Measurements from ENCODE around the gene HMOX2.
A peak's percentile ranks its signal among the peaks of the same experiment; 100 is the strongest.

HMOX2 gene

DNA sequence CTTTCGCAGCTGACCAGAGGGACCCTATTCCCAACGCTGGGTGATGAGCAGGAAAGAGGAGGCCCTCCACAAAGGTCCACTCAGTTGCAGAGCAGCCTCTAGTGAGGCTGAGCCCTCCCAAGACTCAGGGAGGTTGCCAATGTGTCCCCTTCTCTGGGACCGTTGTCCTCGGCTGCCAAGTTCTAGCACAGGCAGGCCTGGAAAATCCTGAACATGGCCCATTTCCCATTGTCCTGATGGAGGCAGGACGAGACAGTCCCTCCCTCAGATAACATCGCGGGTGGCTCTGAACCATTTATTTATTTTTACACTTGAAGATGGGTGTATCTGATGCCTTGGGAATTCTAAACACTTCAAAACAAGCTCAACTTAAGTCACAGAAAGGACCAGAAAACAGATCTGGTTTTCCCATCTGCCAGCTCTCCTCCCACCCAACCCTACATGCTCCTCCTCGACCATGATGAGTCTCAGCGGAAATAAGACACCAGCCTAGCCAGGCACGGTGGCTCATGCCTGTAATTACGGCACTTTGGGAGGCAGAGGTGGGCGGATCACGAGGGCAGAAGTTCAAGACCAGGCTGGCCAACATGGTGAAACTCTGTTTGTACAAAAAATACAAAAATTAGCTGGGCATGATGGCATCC is 49.6 kb downstream of the HMOX2 start:
- no peak for DNase-seq

DNA sequence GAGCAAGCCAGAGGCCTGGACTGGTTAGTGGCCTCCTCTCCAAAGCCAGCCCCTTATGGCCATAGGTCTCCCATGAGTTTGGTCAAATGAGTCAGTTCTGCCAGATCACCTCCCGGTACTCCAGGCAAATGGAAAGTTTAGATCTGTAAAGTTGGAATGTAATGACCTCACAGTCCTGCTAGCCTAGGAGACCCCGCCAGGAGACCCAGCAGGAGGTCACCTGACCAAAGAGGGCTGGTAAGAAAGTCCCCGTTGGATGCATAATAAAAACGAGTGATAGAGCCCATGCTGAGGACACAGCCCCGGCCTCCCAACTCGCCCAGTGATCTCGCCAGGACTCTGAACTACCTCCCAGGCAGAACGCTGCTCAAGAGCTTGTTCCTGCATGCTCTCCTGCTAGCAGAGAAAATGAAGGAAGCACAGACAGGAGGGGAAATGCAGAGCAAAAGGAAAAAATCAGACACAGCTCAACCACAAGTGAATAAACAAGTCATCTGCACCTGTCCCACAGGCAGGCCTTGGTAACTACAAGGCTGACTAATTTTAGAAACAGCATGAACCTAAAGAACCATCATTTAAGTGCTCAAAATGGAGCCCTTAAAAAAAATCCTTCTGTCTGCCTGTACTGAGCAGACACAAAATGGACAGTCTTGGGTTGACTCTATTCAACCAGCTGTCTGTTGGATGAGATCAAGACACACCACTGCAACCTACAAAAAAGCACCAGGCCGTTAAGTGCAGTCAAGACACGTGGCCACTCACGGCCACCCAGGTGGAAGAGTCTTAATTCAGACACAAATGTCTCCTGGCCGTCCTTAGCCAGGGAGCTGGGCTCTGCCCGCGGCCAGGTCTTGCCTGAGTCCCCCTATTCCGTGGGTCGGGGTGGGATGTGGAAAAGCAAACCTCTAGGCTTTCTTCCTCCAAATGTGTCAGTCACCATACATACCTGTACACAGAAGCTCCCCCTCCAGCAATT is 53.2 kb downstream of the HMOX2 start:
- peak; percentile 65 for DNase-seq

DNA sequence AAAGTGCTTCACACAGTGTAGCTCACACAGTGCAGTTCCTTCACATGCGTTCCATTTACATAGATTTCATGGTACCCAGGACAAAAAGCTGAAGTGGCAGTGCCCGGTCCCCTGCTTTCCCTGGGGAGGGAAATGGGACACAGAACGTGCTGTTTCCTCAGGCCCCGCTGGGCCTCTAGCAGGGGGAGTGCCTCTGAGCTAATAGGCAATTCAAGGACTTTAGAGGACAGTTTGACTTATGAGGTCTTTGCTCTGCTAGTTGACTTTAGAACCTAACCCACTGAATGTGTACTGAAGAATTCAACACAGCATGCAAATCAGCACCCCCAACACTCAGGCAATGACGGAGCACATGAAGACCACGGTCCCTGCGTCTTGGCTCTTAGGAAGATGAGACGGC is 55.6 kb downstream of the HMOX2 start:
- DNase-seq = no peak

DNA sequence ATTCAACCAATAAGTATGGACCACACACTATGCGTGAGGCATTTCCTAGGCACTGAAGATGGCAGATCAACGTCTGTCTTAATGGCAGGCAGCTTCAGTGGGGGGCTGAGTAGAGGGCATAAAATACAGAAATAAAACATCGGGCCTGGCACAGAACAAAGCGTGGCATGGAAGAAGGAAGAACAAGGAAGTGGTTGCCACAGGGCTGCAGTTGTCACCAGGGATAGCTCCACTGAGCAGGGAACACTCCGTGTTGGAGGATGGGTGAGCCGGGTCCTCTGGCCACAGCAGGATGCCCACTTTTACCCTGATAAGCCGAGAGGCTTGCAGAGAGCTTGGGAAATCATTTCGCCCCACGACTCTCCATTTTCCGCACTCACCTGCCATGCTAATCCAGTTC is 56.0 kb downstream of the HMOX2 start:
- no peak for DNase-seq

DNA sequence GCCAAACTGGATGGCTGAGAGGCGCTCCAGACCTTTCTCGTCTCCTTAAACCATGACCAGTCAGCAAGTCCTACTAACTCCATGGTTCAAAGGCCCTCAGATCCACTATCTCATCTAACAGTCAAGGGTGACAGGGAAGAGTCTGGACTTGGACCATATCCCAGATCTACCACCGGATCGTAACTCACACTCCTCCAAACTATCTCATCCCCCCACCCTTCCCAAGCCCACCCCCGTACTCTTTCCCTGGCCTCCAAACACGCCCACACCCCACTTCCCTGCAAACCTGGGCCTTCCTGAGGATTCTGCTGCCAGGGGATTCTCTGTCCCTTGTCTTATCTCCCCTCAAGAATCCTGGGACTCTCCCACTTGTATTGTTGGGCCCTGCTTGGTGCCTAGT is 57.3 kb downstream of the HMOX2 start:
- no peak for DNase-seq

DNA sequence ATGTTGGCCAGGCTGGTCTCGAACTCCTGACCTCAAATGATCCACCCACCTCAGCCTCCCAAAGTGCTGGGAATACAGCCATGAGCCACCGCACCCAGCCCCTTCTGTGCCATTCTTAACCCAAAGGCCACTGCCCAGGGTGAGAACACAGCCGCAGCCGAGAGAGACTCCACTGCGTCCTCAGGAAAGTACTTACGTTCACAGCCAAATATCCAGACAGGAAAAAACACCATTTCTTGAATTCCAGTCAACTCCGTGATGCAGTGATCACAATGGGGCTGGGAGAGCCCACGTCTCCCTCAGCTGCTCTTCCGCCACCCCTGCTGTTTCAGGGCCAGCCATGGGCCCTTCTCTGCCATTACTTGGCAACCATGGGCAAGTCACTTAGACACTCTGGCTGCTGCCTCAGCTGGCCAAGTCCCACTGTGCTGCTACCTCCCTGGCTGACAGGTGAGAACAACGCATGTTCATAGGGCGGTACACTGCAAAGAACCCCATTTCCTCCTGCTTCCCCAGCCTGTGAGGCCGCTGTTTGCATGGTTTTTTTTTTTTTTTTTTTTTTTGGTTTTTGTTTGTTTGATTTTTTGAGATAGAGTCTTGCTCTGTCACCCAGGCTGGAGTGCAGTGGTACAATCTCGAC is 58.1 kb downstream of the HMOX2 start:
- no peak for DNase-seq

DNA sequence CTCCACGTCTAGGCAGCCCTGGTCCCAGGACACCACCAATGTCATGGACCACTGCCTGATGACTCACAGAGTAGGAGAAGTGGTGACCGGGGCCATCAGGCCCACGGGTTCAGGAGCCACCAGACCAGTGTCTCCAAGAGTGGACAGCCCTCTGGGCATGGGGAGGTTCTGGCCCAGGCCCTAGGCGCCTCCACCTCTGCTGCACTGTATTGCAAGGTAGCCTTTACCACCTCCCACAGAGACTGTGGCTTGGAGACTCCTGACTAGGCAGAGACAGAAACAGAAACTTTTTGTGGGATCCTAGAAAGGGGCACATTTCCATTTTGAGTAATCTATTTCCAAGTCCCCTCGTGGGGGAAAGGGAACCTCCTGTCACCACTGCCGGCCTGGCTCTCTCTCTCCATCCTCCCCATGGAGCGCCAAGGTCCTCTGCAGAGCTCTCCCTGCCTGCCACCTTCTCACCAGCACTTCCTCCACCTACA is 59.5 kb downstream of the HMOX2 start:
- DNase-seq = no peak

DNA sequence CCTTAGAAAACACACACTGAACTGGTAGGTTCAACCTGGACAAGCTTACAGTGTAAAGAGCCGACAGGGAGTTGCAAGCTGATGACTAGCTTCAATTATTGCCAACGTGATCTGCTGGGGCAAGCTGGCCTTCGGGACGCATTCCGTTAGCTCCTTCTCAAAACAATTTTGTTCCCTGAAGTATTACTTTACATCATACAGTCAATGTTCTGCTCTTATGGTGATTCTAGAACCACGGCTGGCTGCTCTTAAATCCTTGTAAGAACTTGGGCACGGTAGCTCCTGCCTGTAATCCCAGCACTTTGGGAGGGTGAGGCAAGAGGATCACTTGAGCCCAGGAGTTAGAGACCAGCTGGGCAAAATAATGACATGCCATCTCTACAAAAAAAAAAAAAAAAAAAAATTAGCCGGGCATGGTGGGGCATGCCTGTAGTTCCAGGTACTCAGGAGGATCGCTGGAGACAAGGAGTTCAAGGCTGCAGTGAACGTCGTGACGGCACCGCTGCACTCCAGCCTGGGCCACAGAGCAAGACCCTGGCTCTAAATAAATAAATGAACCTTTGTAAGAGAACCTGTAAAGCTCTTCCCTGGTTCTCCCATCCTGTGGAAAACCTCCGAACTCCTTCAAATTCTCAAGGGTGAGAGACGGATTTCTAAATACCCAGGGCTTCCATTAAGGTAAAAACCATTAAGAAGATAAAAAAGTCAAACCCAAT is 60.4 kb downstream of the HMOX2 start:
- DNase-seq = no peak

DNA sequence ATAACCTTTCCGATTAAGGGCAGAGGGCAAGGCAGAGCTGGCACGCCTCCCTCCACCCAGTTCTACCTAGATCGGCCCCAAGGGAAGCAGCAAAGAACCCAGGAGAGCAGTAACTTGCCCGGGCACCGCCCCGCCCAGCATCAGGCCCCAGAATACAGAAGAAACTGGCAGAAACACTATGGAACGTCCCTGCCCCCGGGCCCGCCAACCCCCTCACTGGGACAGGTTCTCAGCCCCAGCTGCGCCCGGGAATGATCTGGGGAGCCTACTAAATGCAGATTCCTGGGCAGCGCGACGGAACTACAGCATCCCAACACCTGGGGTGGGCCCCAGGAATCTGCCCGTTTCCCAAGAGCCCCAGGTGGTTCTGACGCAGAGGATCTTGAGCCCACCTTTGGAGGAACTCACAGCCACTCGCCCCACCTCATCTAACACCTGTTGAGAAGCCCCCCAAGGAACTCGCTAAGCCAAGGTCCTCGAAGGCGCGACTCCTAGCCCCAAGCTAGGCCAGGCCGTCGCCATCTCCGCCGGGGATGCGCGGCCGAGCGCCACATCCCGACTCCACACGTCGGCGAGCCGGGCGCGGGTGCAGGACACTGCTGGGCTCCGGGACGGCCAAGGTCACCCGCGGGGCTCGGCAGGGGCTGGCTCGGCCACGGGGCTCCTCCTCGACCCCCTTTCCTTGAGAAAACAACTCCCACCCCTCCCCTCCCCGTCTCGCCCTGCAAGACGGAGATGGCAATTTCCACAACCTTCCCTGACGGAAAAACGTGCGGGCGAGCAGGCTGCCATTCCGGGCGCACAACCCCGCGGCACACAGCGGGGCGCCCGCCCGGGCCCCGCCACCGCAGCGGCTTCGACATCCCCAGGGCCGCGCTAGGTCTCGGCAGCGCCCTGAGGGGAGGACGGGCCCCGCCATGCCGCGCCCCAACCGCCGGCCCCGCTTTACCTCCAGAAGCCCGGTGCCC is 61.5 kb downstream of the HMOX2 start:
- no peak for DNase-seq

DNA sequence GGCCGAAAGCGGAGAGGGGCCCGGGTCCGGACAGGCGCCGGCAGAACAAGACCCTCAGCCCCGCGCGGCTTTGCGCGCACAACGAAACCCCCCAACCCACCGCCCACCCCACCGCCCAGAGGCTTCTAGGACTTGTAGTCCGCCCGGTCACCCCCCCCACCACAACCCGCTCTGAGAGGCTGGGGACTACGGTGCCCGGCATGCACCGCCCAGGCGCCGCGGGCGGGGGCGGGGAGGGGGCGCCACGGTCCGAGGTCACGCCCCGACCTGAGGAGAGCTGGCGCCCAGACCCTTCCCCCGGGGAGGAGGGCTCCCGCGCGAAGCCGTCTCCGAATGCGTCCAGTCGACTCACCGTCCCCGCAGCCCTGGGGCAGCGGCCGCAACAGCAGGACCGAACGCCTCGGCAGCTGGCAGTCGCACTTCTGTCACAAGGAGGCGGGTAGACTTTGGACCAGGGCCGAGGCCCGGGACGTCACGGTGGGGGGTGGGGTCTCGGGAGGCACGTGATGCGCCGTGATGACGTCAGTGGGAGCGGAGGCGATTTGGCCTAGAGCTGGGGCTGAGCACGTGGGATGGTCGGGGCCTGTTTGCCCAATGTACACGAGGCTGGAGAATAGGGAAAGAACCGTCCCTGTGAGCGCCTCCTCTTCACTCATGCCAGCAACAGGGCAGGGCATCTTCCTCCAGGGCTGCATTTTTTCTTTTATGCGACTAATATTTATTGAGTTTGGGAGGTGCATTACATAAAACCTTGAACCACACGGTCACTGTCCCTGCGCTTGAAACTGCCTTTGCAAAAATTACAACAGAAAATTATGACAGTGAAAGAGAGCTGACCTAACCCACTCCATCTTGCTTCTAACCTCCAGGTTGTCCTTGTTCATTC is 62.4 kb downstream of the HMOX2 start, which contains the start of gene CDIP1:
Gene CDIP1, minus strand, starts transcription at position 424 of the 886 bp plus-strand sequence. CDS start 24,643 bp downstream, outside the sequence.
- peak; percentile 52 for DNase-seq

DNA sequence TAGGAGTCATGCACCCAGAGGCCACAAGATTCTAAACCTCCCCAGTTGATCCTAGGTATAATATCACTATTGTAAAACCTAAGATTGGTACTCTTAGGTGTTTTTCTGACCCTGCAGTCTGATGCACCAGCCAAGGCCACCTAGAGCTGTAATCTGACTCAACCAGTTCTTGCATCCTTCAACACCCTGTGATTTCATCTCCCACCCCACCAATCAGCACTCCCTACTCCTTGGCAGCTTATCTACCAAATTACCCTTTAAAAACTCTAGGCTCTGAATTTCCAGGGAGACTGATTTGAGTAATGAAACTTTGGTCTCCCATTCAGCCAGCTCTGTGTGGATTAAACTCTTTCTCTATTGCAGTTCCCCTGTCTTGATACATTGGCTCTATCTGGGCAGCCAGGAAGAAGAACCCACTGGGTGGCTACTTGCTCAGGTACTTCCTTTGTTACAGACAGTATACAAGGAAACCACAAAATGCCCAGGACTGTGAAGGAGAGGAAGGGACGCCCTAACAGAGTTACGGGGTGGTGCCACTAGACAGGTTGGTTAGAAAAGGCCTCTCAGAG is 63.6 kb downstream of the HMOX2 start:
- no peak for DNase-seq

DNA sequence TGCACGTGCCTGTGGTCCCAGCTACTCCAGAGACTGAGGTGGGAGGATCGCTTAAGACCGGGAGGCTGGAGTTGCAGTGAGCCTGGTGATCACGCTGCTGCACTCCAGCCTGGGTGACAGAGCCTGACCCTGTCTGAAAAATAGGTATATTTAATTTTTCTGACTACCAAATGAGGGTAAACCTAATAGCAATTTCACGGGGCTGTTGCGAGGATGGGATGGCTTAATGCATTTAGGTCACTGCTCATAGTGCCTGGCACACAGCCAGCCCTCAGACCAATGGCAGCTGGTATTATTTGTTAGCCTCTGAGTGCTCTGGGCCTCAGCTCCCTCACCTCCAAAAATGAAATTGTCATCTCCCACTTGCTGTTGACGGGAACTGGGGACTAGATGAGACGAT is 68.3 kb downstream of the HMOX2 start:
- no peak for DNase-seq

DNA sequence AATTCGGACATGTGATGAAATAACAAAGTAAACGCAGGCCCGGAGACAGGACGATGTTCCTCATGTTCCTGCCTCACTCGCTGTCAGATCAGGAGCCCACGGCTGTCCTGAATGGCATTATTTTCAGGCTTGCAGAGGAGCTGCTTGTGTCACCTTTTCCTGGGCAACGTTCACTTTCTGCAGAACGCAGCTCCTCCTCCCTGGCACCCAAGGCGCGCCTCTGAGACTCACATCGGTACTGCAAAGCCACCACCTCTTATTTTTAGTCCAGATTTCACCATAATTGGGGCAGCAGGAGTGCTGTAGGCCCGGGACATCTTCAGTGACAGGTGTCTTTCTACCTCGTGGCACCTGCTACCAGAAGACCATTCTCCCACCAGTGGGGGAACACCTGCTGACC is 71.9 kb downstream of the HMOX2 start:
- no peak for DNase-seq

DNA sequence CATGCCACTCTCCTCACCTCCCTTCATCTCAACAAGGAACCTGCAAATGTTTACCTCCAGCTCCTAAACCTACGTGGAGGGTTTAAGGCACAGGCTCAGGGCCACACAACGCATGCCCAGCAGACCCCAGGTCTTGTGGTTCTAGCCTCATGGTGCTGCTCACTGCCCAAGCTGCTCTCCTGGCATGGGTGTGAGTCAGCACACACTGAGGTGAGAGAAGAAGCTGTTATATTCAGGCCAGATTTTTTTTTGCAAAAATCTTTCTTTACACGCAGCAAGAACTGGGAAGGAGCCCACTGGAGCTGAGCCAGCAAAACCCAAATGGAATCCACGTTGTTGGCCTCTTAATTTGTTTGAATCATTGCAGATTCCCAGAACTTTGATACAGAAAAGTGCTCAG is 74.4 kb downstream of the HMOX2 start:
- DNase-seq = no peak

DNA sequence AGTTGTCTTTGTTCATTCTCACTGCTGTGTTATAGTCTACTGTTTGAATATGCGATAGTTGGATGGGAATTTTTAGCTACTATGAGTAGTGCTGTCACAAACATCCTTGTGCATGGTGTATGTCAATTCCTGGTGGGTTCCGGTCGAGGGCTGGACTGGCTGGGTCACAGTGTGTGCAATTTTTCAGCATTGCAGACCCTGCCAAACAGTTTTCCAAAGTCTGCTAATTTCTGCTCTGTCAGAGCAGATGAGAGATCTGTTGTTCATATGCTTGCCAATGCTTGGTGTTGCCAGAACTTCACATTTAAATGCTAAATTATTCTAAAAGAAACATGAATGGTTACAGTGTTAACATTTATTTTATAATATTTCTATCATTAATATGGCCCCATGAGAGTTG is 76.3 kb downstream of the HMOX2 start:
- no peak for DNase-seq

DNA sequence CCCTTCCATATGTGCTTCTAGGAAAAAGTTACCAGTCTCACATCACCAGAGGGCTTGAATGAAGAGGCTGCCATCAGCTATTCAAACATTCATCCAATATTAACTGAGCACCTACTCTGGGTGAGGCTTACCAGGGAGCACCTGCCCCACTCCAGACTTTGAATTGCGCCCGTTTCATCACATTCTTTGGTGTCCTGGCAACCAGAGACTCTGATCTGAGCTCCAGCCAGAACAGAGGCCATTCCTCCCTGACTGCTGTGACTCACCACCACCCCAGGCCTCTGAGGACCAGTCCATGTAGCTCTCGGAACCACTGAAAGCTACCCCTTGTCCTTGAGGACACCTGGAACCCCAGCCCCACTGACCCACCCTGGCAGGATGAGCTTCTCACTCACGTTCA is 79.9 kb downstream of the HMOX2 start, which contains the start of gene C16orf96:
Gene C16orf96, plus strand, starts transcription at position 229 of the 400 bp plus-strand sequence. Its CDS starts 150 bp downstream, at position 379.
- peak; percentile 51 for DNase-seq

DNA sequence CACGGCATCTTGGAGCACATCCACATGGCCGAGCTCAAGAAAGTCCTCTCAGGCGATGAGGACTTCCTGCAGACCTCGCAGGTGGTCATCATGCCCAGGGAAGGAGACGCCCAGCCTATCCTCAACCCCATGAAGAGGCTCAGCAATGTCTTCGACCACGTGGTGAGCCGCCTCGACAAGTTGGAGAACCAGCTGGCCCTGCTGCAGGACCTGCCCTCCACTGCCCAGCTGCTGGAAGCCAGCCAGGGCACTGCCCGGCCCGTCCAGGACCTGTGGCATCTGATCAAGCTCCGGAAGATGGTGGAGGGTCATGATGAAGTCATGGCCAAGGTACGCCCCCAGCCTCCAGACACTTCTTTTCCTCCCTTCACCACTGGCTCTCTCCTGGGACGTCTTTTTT is 80.4 kb downstream of the HMOX2 start:
- DNase-seq = no peak

DNA sequence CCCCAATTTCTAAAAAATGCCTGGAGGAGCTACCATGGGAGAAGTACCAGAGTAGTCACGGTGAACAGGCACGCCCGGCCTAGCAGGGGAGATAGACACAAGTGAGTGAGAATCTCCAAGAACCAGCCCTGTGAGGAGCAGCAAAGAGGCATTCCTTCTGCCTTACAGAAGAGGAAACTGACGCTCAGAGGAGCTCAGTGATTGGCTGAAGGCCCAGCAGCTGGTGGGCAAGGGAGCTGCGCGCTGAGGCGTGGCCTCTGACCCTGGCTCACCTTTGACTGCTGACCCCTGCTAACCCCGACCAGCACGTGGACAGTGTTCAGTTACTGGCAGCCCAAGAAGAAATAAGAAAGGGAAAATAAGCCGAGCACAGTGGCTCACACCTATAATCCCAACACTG is 81.8 kb downstream of the HMOX2 start:
- DNase-seq = no peak

All from NCI-H226 (cell line).